GM19035 (cell line): ENCODE measurements around the gene SKI.

Experiments
- ATAC-seq: cut with Tn5 transposase; IDR thresholded peaks from one replicate; pipeline ENCODE4 v1.9.1; 2021; ENCODE audit not compliant: unreplicated experiment

The SKI gene

DNA sequence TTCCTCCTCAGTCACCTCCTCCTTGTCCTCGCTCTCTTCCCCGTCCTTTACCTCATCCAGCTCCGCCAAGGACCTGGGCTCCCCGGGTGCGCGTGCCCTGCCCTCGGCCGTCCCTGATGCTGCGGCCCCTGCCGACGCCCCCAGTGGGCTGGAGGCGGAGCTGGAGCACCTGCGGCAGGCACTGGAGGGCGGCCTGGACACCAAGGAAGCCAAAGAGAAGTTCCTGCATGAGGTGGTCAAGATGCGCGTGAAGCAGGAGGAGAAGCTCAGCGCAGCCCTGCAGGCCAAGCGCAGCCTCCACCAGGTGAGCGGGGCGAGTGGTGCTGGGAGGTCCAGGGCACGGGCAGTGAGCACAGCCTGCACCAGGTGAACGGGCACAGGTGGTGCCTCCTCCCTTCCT lies 76.2 kb downstream of the SKI start:
- no peak for ATAC-seq

DNA sequence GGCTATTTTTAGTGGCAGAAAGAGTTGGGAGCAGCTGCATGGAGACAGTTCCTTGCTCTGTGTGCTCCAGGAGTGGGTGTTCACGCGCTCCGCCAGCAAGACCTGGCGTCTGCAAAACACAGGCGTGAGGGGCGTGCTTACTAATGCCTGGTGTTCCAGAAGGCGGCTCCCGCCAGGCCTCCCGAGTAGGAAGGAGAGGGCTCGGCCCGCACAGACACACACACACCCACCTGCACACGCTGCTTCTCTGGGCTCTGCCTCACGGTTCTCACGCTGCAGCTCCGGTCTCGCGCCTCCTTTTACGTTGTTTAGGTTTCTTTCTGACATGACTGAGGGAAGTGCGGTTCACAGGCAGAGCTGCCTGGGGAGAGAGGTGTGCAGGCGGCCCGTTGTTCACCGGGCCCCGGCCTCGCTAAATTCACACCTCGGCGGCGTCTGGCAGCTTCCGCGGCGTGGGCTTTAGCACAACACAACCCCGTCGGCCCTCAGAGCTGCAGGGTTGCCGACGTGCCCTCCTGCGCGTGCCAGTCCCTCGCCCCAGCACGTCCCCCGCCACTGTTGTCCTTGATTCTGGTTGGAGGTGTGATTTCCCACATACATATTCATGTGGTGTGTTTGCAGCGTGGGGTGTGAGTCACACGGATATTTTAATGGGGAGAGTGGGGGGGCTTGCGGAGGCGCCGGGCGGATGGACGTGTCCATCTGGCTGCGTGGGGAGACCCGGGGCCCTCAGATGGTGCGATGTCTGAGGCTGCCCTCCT lies 77.0 kb downstream of the SKI start:
- ATAC-seq = no peak

GRCh38 chr1:2306151-2306978 lies 78.2 kb downstream of the SKI start:
- ATAC-seq = no peak

DNA sequence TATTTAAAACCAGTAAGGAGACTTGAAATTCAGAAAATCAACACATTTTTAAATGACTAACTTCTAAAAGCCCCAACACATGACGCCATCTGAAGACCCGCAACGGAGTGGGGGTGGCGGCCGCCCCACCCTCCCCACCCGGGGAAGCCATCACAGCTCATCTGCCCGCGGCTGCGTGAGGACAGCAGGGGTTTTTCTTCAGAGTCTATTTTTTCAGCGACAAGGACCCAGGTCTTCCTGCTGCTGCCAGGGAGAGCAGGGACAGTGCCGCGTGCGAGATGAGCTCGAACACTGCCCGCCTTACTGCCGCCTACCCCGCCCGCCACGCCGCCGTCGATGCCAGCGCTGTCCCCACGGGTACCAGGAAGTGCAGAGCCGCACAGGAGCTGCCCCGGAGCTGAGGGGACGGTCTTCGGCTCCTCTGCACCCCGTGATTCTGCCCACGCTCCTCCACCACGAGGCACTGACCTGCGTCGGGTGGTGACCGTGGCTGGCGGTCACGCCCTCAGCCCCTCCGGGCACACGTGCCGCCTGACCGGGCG lies 79.0 kb downstream of the SKI start:
- no peak for ATAC-seq

GRCh38 chr1:2307972-2308371 lies 79.9 kb downstream of the SKI start:
- ATAC-seq = no peak

DNA sequence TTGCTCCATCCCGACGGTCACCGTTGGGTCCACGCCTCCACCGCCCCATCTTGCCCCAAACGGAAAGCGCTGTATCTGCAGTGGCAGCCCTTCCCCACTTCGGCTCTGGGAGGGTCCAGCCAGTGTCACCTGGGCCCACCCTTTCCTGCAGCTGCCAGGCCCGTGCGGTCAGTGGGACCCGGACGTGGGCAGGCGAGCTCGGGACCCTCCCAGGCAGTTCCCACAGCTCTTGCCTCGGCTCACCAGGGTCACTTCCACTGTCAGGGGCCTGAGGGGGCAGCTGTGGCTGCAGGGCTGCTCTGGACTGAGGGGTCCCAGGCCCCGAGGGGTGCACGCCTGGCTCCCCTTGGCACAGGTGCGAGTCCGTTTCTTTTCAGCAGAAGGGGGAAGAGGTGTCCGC lies 80.7 kb downstream of the SKI start:
- ATAC-seq = no peak

- no peak for ATAC-seq
These were observed 82.4 kb downstream of the SKI start for GRCh38 chr1:2310332-2311183.

GRCh38 chr1:2311184-2312032 lies 83.3 kb downstream of the SKI start:
- no peak for ATAC-seq

DNA sequence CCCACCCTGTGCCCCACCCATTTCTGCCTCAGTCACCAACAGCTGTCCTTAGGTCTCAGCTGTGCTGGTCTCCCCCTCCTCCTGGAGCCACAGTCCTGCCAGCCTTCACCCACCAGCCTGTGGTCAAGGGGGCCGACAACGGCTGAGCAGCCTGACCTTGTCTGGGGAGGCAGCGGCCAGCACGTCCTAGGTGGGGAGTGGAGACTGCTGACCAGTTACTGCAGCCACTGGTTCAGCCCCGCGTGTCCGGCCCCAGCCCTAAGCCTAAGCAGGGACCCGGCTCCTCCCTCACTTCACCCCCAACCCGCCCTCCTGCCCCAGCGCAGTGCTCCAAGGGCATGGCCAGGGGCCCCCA lies 84.0 kb downstream of the SKI start:
- ATAC-seq = no peak

GRCh38 chr1:2312515-2313301 lies 84.6 kb downstream of the SKI start:
- ATAC-seq = no peak

- no peak for ATAC-seq
These were observed 85.6 kb downstream of the SKI start for GRCh38 chr1:2313651-2314261.

DNA sequence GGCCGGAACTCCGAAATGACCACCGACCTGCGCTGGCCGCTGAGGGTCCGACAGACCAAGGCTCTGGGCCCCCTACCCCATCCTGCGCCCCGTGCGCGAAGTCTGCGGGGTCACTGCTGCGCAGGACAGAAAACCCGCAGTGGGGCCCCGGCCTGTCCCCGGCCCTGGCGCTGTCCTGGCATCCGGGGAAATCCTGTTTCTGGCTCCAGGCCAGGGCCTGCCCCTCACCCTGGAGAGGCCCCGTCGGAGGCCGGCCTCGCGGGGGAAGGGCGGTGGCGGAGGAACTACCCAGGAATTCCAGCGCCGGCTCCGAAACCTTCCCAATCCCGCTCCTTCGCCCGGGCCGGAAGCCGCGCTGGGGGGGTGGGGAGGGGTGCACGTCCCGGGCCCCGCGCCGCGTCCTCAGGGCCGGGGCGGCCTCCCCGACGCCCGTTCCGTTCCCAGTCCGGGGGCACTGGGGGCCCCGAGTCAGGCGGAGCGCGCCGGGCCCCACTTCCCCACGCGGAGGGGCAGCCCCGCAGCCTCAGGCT lies 86.2 kb downstream of the SKI start:
- no peak for ATAC-seq

- ATAC-seq = no peak
These were observed 86.9 kb downstream of the SKI start for GRCh38 chr1:2314803-2315673.

- ATAC-seq = no peak
These were observed 87.7 kb downstream of the SKI start for GRCh38 chr1:2315674-2316450.

DNA sequence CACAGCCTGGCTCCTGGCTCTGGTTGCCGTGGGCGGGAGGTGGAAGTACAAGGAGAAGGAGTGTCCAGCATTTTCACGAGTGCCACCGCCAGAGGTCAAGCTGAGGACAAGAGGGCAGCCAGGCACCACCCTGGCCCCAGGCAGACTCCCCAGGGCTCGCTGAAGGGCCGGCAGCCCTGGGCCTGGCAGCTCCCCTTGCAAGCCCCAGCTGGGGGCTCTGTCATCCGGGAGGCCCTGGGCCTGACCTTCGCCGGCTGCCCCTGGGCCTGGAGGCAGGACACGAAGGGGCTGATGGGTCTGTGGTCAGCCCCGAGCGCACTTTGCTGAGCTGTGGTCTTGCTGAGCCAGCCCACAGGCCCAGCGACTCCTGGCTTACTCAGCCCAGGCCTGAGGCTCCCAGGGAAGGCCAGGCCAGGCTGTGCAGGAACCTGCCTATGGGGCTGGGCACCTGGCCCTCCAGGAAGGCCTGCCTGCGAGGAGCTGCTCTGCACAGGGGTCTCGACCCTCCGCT lies 88.4 kb downstream of the SKI start:
- ATAC-seq = no peak

- ATAC-seq = no peak
These were observed 89.3 kb downstream of the SKI start for GRCh38 chr1:2317230-2318065.
